Esophagus muscularis mucosa (tissue), 4 donors: ENCODE measurements around the gene RASGRF2. TPM values are rescaled to one million over a fixed set of nuclear protein-coding genes. Genes with fewer than 3 reads are reported as not detected.
"Not testable (repeated sequence)": the region's sequence is repeated elsewhere in the genome, so short reads cannot be mapped to it uniquely, and the experiment has no call there.

Source experiments
- DNase-seq: peaks from one replicate; pipeline ENCODE4 v3.0.0-alpha.2; 2017; ENCODE audit errors: extremely low spot score
- H3K27ac ChIP-seq, 4 donors: fragments of 200-600 bp; sonication (generic); replicated peaks in 1 of 4; 1 replicate in 3 of 4; 2 replicates in 1 of 4; pipeline ENCODE4 v1.5.1; 2016 to 2019; ENCODE audit warnings: mild to moderate bottlenecking in 1 of 4
- H3K27me3 ChIP-seq, 4 donors: fragments of 200-600 bp; sonication (generic); one replicate each; pipeline versions ENCODE4 v1.5.1 to v1.6.0; 2016 to 2019
- H3K36me3 ChIP-seq, 4 donors: fragments of 200-600 bp; sonication (generic); one replicate each; pipeline ENCODE4 v1.5.1; 2016 to 2019
- H3K4me1 ChIP-seq, 4 donors: fragments of 200-600 bp; sonication (generic); one replicate each; pipeline ENCODE4 v1.5.1; 2016 to 2019
- H3K4me3 ChIP-seq, 4 donors: fragments of 200-600 bp; sonication (generic); 1 replicate in 2 of 4; 2 replicates in 2 of 4; pipeline ENCODE4 v1.5.1; 2016 to 2019; ENCODE audit warnings: mild to moderate bottlenecking in 4 of 4, moderate library complexity in 1 of 4
- H3K9me3 ChIP-seq, 4 donors: fragments of 200-600 bp; sonication (generic); 1 replicate in 3 of 4; 2 replicates in 1 of 4; pipeline ENCODE4 v1.5.1; 2016 to 2019
- EP300 ChIP-seq: sonication (generic); formaldehyde crosslinking; IDR thresholded peaks from one replicate; pipeline ENCODE4 v1.6.1; 2017; ENCODE audit warnings: antibody characterized with exemption
- POLR2A ChIP-seq: fragments of 450-650 bp; IDR thresholded peaks from one replicate; pipeline ENCODE4 v1.6.1; 2017; ENCODE audit warnings: antibody characterized with exemption, moderate library complexity, mild to moderate bottlenecking, low read depth
- POLR2AphosphoS5 ChIP-seq, 2 donors: sonication (generic); formaldehyde crosslinking; IDR thresholded peaks; one replicate each; pipeline ENCODE4 v1.6.1; 2017; ENCODE audit warnings: antibody characterized with exemption in 2 of 2
- WGBS: methylation state at CpG from one replicate; pipeline ENCODE4 v1.1.5; 2018; 5-methylcytosine and 5-hydroxymethylcytosine counted together
- intact Hi-C: fragments of 100-400 bp; cut with DNase I; formaldehyde crosslinking; loops from one replicate; pipeline ENCODE4 v1.15.1; 2023
- total RNA-seq, 4 donors: library from RNA; depleted of rRNA; stranded (reverse); fragments of >200 nt; gene quantifications; one replicate each; pipeline versions ENCODE4 v1.1.0 to v1.2.1, GENCODE V29; 2016
- TF ChIP-seq, protein P1 (sequence below), 3 experiments: fragments of 200-600 bp in 2 of 3; fragments of 450-650 bp in 1 of 3; sonication (generic) in 2 of 3; IDR thresholded peaks; one replicate each; pipeline ENCODE4 v1.5.1; 2017 to 2019; ENCODE audit warnings: antibody characterized with exemption in 3 of 3, mild to moderate bottlenecking in 2 of 3, moderate library complexity in 1 of 3

The RASGRF2 gene
- total RNA-seq, 4 donors from 2014 or later = 4.2 to 7.6 (median 5.9) TPM

- intact Hi-C loops = no loop called here
- Histone ChIP-seq H3K9me3 (no peaks in the 10 kb centered on the region), H3K4me3 (no peak overlapping the region), H3K27ac (no peak overlapping the region), H3K4me1 (peaks cover 0 to 9% (median under 1%) of the 10 kb centered on the region in 4 donors), H3K36me3 (peaks cover 0 to 78% (median 35%) of the 10 kb centered on the region in 4 donors), H3K27me3 (no peaks in the 10 kb centered on the region)
- no peak for DNase-seq
- TF ChIP-seq POLR2AphosphoS5 (IDR thresholded peaks at IDR 0.05) (no peak), EP300 (no peak), POLR2A (no peak)
- TF ChIP-seq, protein P1, sequence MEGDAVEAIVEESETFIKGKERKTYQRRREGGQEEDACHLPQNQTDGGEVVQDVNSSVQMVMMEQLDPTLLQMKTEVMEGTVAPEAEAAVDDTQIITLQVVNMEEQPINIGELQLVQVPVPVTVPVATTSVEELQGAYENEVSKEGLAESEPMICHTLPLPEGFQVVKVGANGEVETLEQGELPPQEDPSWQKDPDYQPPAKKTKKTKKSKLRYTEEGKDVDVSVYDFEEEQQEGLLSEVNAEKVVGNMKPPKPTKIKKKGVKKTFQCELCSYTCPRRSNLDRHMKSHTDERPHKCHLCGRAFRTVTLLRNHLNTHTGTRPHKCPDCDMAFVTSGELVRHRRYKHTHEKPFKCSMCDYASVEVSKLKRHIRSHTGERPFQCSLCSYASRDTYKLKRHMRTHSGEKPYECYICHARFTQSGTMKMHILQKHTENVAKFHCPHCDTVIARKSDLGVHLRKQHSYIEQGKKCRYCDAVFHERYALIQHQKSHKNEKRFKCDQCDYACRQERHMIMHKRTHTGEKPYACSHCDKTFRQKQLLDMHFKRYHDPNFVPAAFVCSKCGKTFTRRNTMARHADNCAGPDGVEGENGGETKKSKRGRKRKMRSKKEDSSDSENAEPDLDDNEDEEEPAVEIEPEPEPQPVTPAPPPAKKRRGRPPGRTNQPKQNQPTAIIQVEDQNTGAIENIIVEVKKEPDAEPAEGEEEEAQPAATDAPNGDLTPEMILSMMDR (IDR thresholded peaks at IDR 0.05) = no peak
- 98% methylated on average over 4 of the region's 4 CpGs for WGBS
Observed at GRCh38 chr5:81253875-81254274, 293.7 kb downstream of the RASGRF2 start.

DNA sequence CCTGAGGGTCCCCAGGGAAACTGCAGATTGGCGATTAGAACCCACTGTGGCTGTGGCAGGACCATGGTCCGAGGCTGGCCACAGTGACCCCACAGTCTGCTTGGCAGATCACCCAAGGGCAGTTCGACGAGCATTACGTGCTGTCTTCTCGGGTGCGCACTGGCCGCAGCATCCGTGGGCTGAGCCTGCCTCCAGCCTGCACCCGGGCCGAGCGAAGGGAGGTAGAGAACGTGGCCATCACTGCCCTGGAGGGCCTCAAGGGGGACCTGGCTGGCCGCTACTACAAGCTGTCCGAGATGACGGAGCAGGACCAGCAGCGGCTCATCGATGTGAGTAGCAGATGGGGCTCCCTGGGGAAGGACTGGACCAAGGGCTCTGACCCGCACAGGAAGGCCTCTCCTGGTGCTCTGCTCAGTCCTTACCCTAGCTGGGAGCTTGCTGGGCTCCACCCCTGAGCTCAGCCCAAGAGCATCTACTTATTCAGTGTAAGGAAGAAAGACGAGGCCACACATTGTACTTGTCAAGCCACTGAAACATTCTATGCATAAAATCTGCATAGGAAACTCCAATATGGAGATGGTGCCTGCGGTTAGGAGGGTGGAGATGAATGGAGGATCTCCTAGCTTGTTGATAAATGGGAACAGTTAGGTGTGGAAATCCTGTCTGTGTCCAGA is 294.9 kb downstream of the RASGRF2 start:
- no peak for TF ChIP-seq POLR2A
- Histone ChIP-seq H3K36me3 (peaks cover 0 to 89% (median 43%) of the 10 kb centered on the region in 4 donors), H3K27me3 (no peaks in the 10 kb centered on the region), H3K4me1 (peaks cover 0 to 5% (median 0%) of the 10 kb centered on the region in 4 donors), H3K9me3 (no peaks in the 10 kb centered on the region), H3K4me3 (no peak overlapping the region), H3K27ac (no peak overlapping the region)
- no peak for DNase-seq
- intact Hi-C loops = no loop called here
- 92% methylated on average over 15 of the region's 21 CpGs for WGBS

GRCh38 chr5:81256766-81257165 is 296.6 kb downstream of the RASGRF2 start:
- Histone ChIP-seq H3K36me3 (peaks cover 0 to 100% (median 43%) of the 10 kb centered on the region in 4 donors), H3K4me3 (no peak overlapping the region), H3K9me3 (no peaks in the 10 kb centered on the region), H3K27ac (no peak overlapping the region), H3K27me3 (no peaks in the 10 kb centered on the region), H3K4me1 (no peaks in the 10 kb centered on the region)
- TF ChIP-seq EP300 (no peak), POLR2A (no peak), POLR2AphosphoS5 (IDR thresholded peaks at IDR 0.05) (no peak)
- TF ChIP-seq, protein P1 (IDR thresholded peaks at IDR 0.05) = no peak
- DNase-seq = no peak
- intact Hi-C loops = no loop called here
- 80% methylated on average over 1 of the region's 1 CpG for WGBS

DNA sequence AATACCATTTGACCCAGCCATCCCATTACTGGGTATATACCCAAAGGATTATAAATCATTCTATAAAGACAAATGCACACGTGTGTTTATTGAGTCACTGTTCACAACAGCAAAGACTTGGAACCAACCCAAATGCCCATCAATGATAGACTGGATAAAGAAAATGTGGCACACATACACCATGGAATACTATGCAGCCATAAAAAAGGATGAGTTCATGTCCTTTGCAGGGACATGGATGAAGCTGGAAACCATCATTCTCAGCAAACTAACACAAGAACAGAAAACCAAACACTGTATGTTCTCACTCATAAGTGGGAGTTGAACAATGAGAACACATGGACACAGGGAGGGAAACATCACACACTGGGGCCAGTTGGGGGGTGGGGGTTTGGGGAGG is 302.6 kb downstream of the RASGRF2 start:
- H3K27ac ChIP-seq, H3K27me3 ChIP-seq, DNase-seq, H3K9me3 ChIP-seq, intact Hi-C loops, H3K4me1 ChIP-seq, H3K4me3 ChIP-seq: not testable (repeated sequence)
- WGBS = 100% methylated on average over 1 of the region's 1 CpG
- H3K36me3 ChIP-seq = peaks cover 0 to 92% (median 26%) of the 10 kb centered on the region in 4 donors

- Histone ChIP-seq H3K4me1 (no peaks in the 10 kb centered on the region), H3K9me3 (no peaks in the 10 kb centered on the region), H3K4me3 (no peak overlapping the region), H3K36me3 (peaks cover 0 to 92% (median 8%) of the 10 kb centered on the region in 4 donors), H3K27ac (no peak overlapping the region), H3K27me3 (no peaks in the 10 kb centered on the region)
- TF ChIP-seq, protein P1 (IDR thresholded peaks at IDR 0.05) = no peak
- TF ChIP-seq EP300 (no peak), POLR2AphosphoS5 (IDR thresholded peaks at IDR 0.05) (no peak), POLR2A (no peak)
- intact Hi-C loops = no loop called here
- no peak for DNase-seq
Observed at GRCh38 chr5:81265101-81265500, 304.9 kb downstream of the RASGRF2 start.
